ENCODE results near the gene COX19. TPM values are rescaled to one million over a fixed set of nuclear protein-coding genes. Genes with fewer than 3 reads are reported as not detected.

COX19 gene
- polyA plus RNA-seq, 1 donor (not counting 4 experiments of a cell fraction or from before 2014, with no cell fraction given) = 6.2 TPM

- Histone ChIP-seq H3K27ac (ENCODE audit: control insufficient read depth, insufficient read depth, low read length) (no peak overlapping the region), H3K9ac (ENCODE audit: control insufficient read depth, extremely low read depth, insufficient read depth, low read length) (no peak overlapping the region), H3K36me3 (ENCODE audit: control insufficient read depth in 2 of 2, extremely low read depth in 1 of 2, insufficient read depth in 2 of 2, low read length in 2 of 2) (no peaks in the 10 kb centered on the region), H3K4me2 (ENCODE audit: control insufficient read depth, extremely low read depth, insufficient read depth, low read depth, low read length) (no peak overlapping the region), H4K20me1 (ENCODE audit: control insufficient read depth, extremely low read depth, insufficient read depth, low read length) (no peaks in the 10 kb centered on the region), H3K9me1 (ENCODE audit: control insufficient read depth, extremely low read depth, insufficient read depth, low read length) (no peaks in the 10 kb centered on the region), H3K4me3 (ENCODE audit: control insufficient read depth in 2 of 3, extremely low read depth in 1 of 3, insufficient read depth in 2 of 3, low read depth in 1 of 3, low read length in 3 of 3) (no peak overlapping the region), H2AFZ (ENCODE audit: control insufficient read depth, low read length) (no peak overlapping the region), H3K9me3 (ENCODE audit: control insufficient read depth, low read depth, low read length) (no peaks in the 10 kb centered on the region), H3K27me3 (ENCODE audit: control insufficient read depth, extremely low read depth, insufficient read depth, low read length) (no peaks in the 10 kb centered on the region), H3K4me1 (ENCODE audit: control insufficient read depth, extremely low read depth, insufficient read depth, low read length) (peaks cover 16% of the 10 kb centered on the region), H3K79me2 (ENCODE audit: control insufficient read depth, insufficient read depth, low read length) (no peaks in the 10 kb centered on the region)
- DNase-seq (ENCODE audit: low read depth, low spot score) (no peak), FAIRE-seq (no peak)
- dilution Hi-C loops (cut with MboI; ENCODE audit: extremely low pct_ligation_motif_present, low sequenced_read_pairs) = no loop called here
- TF ChIP-seq CTCF (optimal IDR thresholded peaks at IDR 0.05 in 1 of 3, IDR thresholded peaks at IDR 0.05 in 1 of 3, conservative IDR thresholded peaks at IDR 0.05 in 1 of 3; ENCODE audit: extremely low read depth in 1 of 3, insufficient read depth in 2 of 3, low read length in 3 of 3) (no peak), EZH2 (IDR thresholded peaks at IDR 0.05; ENCODE audit: low read length) (no peak)
These were observed 27.7 kb downstream of the COX19 start for GRCh38 chr7:947391-948210.

GRCh38 chr7:946256-946996 is 28.9 kb downstream of the COX19 start:
- Histone ChIP-seq H3K9ac (ENCODE audit: control insufficient read depth, extremely low read depth, insufficient read depth, low read length) (peak overlapping the region; percentile 60), H3K79me2 (ENCODE audit: control insufficient read depth, insufficient read depth, low read length) (no peaks in the 10 kb centered on the region), H3K9me3 (ENCODE audit: control insufficient read depth, low read depth, low read length) (no peaks in the 10 kb centered on the region), H2AFZ (ENCODE audit: control insufficient read depth, low read length) (peak overlapping the region; percentile 87), H3K27me3 (ENCODE audit: control insufficient read depth, extremely low read depth, insufficient read depth, low read length) (no peaks in the 10 kb centered on the region), H3K4me1 (ENCODE audit: control insufficient read depth, extremely low read depth, insufficient read depth, low read length) (peaks cover 16% of the 10 kb centered on the region), H3K9me1 (ENCODE audit: control insufficient read depth, extremely low read depth, insufficient read depth, low read length) (no peaks in the 10 kb centered on the region), H3K36me3 (ENCODE audit: control insufficient read depth in 2 of 2, extremely low read depth in 1 of 2, insufficient read depth in 2 of 2, low read length in 2 of 2) (no peaks in the 10 kb centered on the region), H3K4me3 (ENCODE audit: control insufficient read depth in 2 of 3, extremely low read depth in 1 of 3, insufficient read depth in 2 of 3, low read depth in 1 of 3, low read length in 3 of 3) (no peak overlapping the region), H3K27ac (ENCODE audit: control insufficient read depth, insufficient read depth, low read length) (peak overlapping the region; percentile 67), H3K4me2 (ENCODE audit: control insufficient read depth, extremely low read depth, insufficient read depth, low read depth, low read length) (peak overlapping the region; percentile 79), H4K20me1 (ENCODE audit: control insufficient read depth, extremely low read depth, insufficient read depth, low read length) (no peaks in the 10 kb centered on the region)
- dilution Hi-C loops (cut with MboI; ENCODE audit: extremely low pct_ligation_motif_present, low sequenced_read_pairs) = no loop called here
- DNase-seq (ENCODE audit: low read depth, low spot score) = no peak
- FAIRE-seq = no peak
- TF ChIP-seq CTCF (optimal IDR thresholded peaks at IDR 0.05 in 1 of 3, IDR thresholded peaks at IDR 0.05 in 1 of 3, conservative IDR thresholded peaks at IDR 0.05 in 1 of 3; ENCODE audit: extremely low read depth in 1 of 3, insufficient read depth in 2 of 3, low read length in 3 of 3) (no peak), EZH2 (IDR thresholded peaks at IDR 0.05; ENCODE audit: low read length) (no peak)

Data from keratinocyte (primary cell).